HCT116 (cell line): ENCODE data around the gene MYRF.
A peak's percentile ranks its signal among the peaks of the same experiment; 100 is the strongest.

Source experiments
- CEBPB ChIP-seq: IDR thresholded peaks from 2 replicates; pipeline ENCODE4 v1.6.1; 2012; ENCODE audit warnings: low read depth
- POLR2A ChIP-seq: IDR thresholded peaks from 2 replicates; pipeline ENCODE4 v1.7.0; 2011; ENCODE audit warnings: borderline replicate concordance; ENCODE audit not compliant: insufficient read depth, insufficient read length; ENCODE audit errors: extremely low read depth
- SIN3A ChIP-seq: IDR thresholded peaks from 2 replicates; pipeline ENCODE4 v1.6.1; 2012; ENCODE audit warnings: low read depth
- SP1 ChIP-seq: IDR thresholded peaks from 2 replicates; pipeline ENCODE4 v1.6.1; 2012; ENCODE audit warnings: low read depth
- SRF ChIP-seq: IDR thresholded peaks from 2 replicates; pipeline ENCODE4 v1.6.1; 2012; ENCODE audit warnings: low read depth
- YY1 ChIP-seq: IDR thresholded peaks from 2 replicates; pipeline ENCODE4 v1.6.1; 2011; ENCODE audit warnings: low read length, low read depth, moderate library complexity, mild to moderate bottlenecking; ENCODE audit not compliant: insufficient replicate concordance; ENCODE audit errors: extremely low read depth
- TF ChIP-seq, protein P1 (sequence below), 3 experiments: fragments of 200-600 bp in 1 of 3; sonication (generic) in 1 of 3; IDR thresholded peaks in 2 of 3; conservative IDR thresholded peaks in 1 of 3; 2 replicates each; pipeline ENCODE4 v1.5.1; 2012 to 2017; ENCODE audit warnings: low read depth in 2 of 3, low read length in 2 of 3, antibody characterized with exemption in 1 of 3, borderline replicate concordance in 1 of 3, control low read depth in 1 of 3, mild to moderate bottlenecking in 1 of 3, mixed read lengths in 1 of 3, mixed run types in 1 of 3, moderate library complexity in 1 of 3; ENCODE audit not compliant: insufficient read depth in 1 of 3
- TF ChIP-seq, protein P2 (sequence below): IDR thresholded peaks from 2 replicates; pipeline ENCODE4 v1.6.1; 2012
- TF ChIP-seq, protein P3 (sequence below): IDR thresholded peaks from 2 replicates; pipeline ENCODE4 v1.6.1; 2012; ENCODE audit warnings: low read depth

DNA sequence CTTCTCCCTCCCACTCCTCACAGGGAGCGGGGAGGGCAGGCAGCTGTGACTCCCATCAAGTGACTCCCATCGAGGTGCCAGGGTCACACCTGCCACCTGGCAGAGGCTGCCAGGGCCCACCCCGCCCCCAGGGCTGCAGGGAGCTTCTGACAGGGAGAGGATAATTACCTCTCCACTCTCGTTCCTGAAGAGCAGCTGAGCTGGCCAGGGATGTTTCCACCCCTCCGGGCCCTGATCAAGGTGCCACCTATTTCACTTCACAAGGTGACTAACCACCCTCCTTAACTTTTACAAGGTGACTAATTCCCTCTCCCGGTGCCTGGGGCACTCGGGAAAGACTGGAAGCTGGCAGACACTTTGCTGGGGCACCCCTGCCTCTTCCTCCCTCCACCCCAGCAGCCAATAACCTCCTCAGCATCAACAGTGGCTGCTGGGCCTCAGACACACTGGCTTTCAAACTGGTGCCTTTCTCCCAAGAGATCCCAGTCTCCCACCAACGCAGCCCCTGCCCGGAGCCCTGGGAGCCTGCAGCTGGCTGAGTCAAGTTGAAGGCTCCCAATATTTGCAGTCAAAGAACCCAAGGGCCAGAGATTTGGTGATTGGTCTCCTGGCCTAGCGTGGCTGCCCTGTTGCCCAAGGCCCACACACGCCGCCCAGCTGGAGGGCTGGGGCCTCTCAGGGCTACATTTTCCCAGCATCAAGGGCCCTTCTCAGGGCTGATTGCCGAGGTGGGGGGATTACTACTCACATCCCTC lies 22.0 kb upstream of the MYRF start:
- TF ChIP-seq, protein P1, sequence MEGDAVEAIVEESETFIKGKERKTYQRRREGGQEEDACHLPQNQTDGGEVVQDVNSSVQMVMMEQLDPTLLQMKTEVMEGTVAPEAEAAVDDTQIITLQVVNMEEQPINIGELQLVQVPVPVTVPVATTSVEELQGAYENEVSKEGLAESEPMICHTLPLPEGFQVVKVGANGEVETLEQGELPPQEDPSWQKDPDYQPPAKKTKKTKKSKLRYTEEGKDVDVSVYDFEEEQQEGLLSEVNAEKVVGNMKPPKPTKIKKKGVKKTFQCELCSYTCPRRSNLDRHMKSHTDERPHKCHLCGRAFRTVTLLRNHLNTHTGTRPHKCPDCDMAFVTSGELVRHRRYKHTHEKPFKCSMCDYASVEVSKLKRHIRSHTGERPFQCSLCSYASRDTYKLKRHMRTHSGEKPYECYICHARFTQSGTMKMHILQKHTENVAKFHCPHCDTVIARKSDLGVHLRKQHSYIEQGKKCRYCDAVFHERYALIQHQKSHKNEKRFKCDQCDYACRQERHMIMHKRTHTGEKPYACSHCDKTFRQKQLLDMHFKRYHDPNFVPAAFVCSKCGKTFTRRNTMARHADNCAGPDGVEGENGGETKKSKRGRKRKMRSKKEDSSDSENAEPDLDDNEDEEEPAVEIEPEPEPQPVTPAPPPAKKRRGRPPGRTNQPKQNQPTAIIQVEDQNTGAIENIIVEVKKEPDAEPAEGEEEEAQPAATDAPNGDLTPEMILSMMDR (IDR thresholded peaks at IDR 0.05 in 2 of 3, conservative IDR thresholded peaks at IDR 0.05 in 1 of 3; ENCODE audit: borderline replicate concordance in 1 of 3, insufficient read depth in 1 of 3, low read depth in 2 of 3, low read length in 2 of 3): no peak
- TF ChIP-seq CEBPB (no peak), SRF (no peak; the same call in 1 of the 2 replicates), POLR2A (no peak), SIN3A (peak; percentile 89), YY1 (no peak), SP1 (peak; percentile 93)
- TF ChIP-seq, protein P2, sequence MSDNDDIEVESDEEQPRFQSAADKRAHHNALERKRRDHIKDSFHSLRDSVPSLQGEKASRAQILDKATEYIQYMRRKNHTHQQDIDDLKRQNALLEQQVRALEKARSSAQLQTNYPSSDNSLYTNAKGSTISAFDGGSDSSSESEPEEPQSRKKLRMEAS: peak; percentile 78
- TF ChIP-seq, protein P3, sequence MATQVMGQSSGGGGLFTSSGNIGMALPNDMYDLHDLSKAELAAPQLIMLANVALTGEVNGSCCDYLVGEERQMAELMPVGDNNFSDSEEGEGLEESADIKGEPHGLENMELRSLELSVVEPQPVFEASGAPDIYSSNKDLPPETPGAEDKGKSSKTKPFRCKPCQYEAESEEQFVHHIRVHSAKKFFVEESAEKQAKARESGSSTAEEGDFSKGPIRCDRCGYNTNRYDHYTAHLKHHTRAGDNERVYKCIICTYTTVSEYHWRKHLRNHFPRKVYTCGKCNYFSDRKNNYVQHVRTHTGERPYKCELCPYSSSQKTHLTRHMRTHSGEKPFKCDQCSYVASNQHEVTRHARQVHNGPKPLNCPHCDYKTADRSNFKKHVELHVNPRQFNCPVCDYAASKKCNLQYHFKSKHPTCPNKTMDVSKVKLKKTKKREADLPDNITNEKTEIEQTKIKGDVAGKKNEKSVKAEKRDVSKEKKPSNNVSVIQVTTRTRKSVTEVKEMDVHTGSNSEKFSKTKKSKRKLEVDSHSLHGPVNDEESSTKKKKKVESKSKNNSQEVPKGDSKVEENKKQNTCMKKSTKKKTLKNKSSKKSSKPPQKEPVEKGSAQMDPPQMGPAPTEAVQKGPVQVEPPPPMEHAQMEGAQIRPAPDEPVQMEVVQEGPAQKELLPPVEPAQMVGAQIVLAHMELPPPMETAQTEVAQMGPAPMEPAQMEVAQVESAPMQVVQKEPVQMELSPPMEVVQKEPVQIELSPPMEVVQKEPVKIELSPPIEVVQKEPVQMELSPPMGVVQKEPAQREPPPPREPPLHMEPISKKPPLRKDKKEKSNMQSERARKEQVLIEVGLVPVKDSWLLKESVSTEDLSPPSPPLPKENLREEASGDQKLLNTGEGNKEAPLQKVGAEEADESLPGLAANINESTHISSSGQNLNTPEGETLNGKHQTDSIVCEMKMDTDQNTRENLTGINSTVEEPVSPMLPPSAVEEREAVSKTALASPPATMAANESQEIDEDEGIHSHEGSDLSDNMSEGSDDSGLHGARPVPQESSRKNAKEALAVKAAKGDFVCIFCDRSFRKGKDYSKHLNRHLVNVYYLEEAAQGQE: no peak
